HG03066 (cell line): Measurements from ENCODE around the gene SAT1.

ENCODE experiments used
- ATAC-seq: cut with Tn5 transposase; IDR thresholded peaks from one replicate; pipeline ENCODE4 v1.9.1; 2021; ENCODE audit warnings: low read depth; ENCODE audit not compliant: unreplicated experiment

SAT1 gene

DNA sequence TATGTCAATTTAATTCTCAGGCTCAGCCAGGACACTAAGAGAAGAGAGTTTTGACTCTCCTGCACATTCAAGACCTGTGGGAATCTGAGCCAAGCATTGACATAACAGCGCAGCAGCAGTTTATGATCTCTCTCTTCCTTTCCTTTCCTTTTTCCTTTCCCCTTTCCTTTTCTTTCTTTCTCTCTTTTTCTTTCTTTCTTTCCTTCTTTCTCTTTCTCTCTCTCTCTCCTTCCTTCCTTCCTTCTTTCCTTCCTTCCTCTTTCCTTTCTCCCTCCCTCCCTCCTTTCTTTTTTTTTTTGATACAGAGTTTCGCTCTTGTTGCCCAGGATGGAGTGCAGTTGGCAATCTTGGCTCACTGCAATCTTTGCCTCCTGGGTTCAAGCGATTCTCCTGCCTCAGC is 21.6 kb downstream of the SAT1 start:
- ATAC-seq: no peak

DNA sequence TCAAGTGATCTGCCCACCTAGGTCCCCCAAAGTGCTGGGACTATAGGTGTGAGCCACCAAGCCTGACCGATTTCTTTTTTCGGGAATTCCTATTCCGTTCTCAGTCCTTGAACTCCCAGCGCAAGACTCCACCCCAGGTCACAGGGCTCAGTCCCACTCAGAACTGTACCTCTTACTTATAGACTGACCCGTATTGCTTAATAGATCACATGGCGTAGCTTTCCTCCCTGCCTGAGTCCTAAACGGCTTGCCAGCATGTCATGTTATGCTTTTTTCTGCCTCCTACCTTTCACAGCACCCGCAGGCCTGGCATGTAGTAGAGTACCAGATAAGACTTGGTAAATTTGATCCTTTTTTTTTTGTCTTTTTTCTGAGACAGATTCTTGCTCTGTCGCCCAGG is 22.4 kb downstream of the SAT1 start:
- no peak for ATAC-seq

- no peak for ATAC-seq
Observed at GRCh38 chrX:23810279-23810678, 27.3 kb downstream of the SAT1 start.

GRCh38 chrX:23811108-23811651 is 28.2 kb downstream of the SAT1 start:
- no peak for ATAC-seq

DNA sequence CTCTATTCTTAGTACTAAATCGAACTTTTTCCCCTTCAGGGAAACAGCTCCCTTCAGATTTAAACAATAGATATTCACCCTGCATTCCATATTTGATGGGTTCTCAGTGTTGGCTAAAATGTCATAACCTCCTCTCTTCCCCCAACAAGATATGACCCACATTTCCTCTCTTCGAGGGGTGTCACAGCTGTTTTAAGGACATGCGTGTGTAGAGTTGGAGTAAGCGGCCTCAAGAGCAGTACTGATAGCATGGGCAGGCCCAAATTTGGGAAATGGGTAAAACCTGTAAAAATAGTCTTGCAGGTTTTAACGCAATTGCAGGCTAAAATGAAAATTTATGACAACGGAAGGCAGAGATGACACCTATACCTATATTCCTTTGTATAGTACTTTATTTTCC is 28.7 kb downstream of the SAT1 start:
- ATAC-seq: no peak

DNA sequence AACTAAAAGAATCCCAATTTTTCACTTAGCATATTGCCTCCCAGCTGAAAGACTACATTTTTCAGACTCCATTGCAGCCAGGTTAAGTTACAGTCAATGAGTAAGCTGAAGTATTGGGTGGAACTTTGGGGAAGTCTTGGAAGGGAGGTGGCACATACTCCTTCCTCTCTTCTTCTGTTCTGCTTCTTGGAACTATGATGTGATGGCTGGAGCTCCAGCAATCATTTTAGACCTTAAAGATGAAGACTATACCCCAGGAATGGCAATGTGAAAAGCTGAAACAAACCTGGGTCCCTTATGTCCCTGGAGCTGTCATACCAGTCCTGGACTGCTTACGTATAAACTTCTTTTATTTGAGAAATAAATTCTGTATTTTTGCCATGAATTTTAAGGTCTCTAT is 30.8 kb downstream of the SAT1 start:
- ATAC-seq: no peak

DNA sequence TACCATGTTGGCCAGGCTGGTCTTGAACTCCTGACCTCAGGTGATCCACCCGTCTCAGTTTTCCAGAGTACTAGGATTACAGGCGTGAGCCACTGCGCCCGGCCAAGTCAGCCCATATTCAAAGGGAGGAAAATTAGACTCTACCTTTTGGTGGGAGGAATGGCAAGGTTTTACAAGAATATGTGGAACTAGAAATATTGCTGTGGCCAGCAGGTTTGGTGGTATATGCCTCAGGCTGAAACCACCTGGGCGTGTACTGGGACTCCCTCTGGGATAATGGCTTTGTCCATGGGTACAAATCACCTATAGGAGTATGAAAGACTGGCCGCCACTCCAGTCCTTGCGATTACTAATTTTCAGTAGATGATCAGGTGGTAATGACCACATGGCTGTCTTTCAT is 32.4 kb downstream of the SAT1 start:
- ATAC-seq: no peak

DNA sequence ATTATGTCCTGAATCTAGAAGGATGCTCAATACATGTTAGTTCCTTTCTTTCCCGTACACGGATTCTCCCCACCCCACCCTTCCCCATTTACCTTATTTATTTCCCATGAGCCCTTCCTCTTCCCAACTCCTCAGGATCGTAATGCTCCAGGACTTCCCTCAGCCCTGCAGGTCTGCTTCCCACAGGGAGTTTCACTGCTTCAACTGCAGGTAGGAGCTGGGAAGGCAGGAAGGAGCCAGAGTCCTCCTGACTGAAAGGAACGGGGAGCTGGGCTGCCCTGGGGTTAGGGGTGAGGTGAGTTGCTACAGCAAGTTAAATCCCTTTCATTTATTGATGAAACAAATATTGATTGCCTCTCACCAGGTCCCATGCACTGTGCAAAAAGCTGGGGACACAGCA is 33.2 kb downstream of the SAT1 start:
- ATAC-seq: no peak

- ATAC-seq: no peak
Observed at GRCh38 chrX:23817979-23818336, 35.0 kb downstream of the SAT1 start.

- no peak for ATAC-seq
Observed at GRCh38 chrX:23819385-23820234, 36.6 kb downstream of the SAT1 start.

DNA sequence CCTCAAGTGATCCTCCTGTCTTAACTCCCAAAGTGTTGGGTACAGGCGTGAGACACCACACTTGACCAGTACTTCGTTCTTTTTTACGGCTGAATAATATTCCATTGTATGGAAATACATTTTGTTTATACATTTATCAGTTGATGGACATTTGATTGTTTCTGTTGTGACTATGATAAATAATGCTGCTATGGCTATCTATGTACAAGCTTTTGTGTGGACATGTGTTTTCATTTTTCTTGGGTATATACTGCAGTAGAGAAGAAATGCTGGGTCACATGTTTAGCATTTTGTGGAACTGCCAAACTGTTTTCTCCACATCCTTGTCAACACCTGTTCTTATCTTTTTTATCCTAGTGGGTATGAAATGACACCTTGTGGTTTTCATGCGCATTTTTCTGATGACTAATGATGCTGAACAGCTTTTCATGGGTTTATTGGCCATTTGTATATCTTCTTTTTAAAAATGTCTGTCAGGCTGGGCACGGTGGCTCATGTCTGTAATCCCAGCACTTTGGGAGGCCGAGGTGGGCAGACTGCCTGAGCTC is 37.3 kb downstream of the SAT1 start:
- ATAC-seq: no peak

- no peak for ATAC-seq
Observed at GRCh38 chrX:23821847-23822246, 38.9 kb downstream of the SAT1 start.

GRCh38 chrX:23822397-23822796 is 39.4 kb downstream of the SAT1 start:
- ATAC-seq: no peak

- ATAC-seq: no peak
Observed at GRCh38 chrX:23822841-23823240, 39.9 kb downstream of the SAT1 start.

DNA sequence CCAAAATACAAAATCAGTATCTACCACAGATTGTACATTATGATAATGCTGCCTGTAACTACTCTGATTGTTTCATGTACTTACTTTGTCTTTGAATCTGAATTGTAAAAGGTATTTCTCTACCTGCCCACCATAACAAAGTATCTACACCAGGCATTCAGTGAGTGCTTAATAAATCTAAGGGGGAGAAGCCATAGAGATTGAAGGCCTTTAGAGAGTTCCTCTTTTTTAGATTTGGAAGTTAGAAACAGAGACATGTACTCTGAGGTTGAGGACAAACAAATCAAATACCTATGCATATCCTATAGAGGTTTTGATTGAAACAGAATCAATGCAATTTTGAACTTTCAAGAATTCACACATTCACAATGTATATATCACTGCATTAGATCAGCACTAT is 42.7 kb downstream of the SAT1 start:
- ATAC-seq: no peak

- ATAC-seq: no peak
Observed at GRCh38 chrX:23826216-23826615, 43.2 kb downstream of the SAT1 start.

GRCh38 chrX:23826653-23827052 is 43.7 kb downstream of the SAT1 start:
- no peak for ATAC-seq

DNA sequence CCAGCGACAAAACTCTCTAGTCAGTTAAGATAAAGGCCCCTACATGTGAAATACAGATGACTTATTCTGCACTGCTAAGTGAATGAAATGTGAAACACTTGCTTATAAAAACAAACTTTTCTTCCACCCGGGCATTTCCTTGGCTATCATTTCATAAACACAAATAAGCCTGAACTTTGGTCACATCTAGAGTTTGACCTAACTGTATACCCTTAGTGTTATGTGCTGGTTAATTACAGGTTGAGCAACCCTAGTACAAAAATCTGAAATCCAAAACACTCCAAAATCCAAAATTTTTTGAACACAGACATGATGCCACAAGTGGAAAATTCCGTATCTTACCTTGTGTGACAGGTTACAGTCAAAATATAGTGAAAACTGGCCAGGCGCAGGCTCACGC is 45.9 kb downstream of the SAT1 start:
- no peak for ATAC-seq

- ATAC-seq: no peak
Observed at GRCh38 chrX:23832721-23833120, 49.7 kb downstream of the SAT1 start.
